ENCODE results near the gene LRIT2.
"Not testable (repeated sequence)": the region's sequence is repeated elsewhere in the genome, so short reads cannot be mapped to it uniquely, and the experiment has no call there.

Gene LRIT2

GRCh38 chr10:84184517-84184916 is 40.8 kb downstream of the LRIT2 start:
- no peak for TF ChIP-seq CTCF (IDR thresholded peaks at IDR 0.05; ENCODE audit: low read depth, low read length)
- DNase-seq (ENCODE audit: extremely low read depth, low read depth), result no peak

GRCh38 chr10:84181631-84182030 is 43.7 kb downstream of the LRIT2 start:
- no peak for DNase-seq (ENCODE audit: extremely low read depth, low read depth)
- TF ChIP-seq CTCF (IDR thresholded peaks at IDR 0.05; ENCODE audit: low read depth, low read length), result no peak

GRCh38 chr10:84180386-84180785 is 45.0 kb downstream of the LRIT2 start:
- not testable (repeated sequence) for DNase-seq (ENCODE audit: extremely low read depth, low read depth)

- peak; percentile 3 for DNase-seq (ENCODE audit: extremely low read depth, low read depth)
- TF ChIP-seq CTCF (IDR thresholded peaks at IDR 0.05; ENCODE audit: low read depth, low read length), result no peak
Observed at GRCh38 chr10:84179059-84179710, 46.2 kb downstream of the LRIT2 start.

DNA sequence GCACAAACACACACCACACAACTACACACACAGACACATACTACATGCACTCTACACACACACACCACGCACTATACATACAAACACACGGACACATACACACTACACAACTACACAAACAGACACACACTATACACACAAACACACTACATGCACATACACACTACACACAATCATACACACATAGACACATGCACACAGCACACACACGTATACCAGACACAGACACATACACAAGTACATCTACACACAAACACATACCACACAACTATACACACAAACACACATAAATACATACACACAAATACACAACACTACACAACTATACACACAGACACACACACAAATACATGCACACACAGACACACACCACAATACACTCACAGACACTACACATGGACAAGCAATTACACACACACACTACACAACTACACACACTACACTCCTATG is 47.2 kb downstream of the LRIT2 start:
- no peak for DNase-seq (ENCODE audit: extremely low read depth, low read depth)
- TF ChIP-seq CTCF (IDR thresholded peaks at IDR 0.05; ENCODE audit: low read depth, low read length), result no peak

- no peak for TF ChIP-seq CTCF (IDR thresholded peaks at IDR 0.05; ENCODE audit: low read depth, low read length)
- DNase-seq (ENCODE audit: extremely low read depth, low read depth), result no peak
Observed at GRCh38 chr10:84177541-84178141, 47.7 kb downstream of the LRIT2 start.

DNA sequence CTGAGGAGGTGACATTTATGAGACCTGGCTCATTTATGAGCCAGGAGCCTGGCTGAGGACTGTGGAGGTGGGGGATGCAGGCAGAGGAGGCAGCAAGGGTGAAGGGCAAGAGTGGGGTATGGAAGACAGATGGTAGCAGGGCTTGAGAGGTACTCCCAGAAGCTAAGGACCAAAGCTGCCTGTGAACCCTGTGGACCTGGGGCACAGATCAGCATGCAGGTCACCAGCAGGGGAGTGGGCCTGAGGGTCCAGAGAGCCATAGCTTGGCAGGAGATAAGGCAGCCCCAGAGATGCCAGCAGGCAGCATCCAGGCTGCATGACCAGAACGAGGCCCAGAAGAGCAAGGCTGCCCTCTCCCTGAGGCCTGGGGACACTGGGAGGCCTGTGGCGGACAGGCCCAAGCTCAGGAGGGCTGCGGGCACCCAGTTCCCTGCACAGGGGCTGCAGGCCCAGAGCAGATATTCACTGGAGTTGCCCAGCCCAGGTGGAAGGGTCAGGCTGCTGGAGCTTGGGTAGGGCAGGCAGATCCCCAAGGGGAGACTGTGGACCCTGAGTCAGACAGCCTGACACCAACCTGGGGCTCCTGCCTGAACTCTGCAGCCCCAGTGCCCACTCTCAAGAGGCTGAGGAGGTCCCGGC is 48.4 kb downstream of the LRIT2 start:
- TF ChIP-seq CTCF (IDR thresholded peaks at IDR 0.05; ENCODE audit: low read depth, low read length), result no peak
- no peak for DNase-seq (ENCODE audit: extremely low read depth, low read depth)
